Measurements from ENCODE around the gene KCNJ10.

KCNJ10 gene

GRCh38 chr1:160018347-160018746, 51.6 kb downstream of the KCNJ10 start:
- Histone ChIP-seq H3K4me3 (ENCODE audit: insufficient read depth, low read length, poor library complexity, severe bottlenecking) (no peak overlapping the region), H3K9ac (ENCODE audit: low read length) (no peak overlapping the region), H3K4me2 (ENCODE audit: low read depth, low read length, poor library complexity, severe bottlenecking) (no peak overlapping the region), H2AFZ (ENCODE audit: low read depth, low read length, severe bottlenecking) (no peak overlapping the region), H3K36me3 (ENCODE audit: low read length) (no peaks in the 10 kb centered on the region), H3K9me3 (ENCODE audit: insufficient read depth, low read length) (no peaks in the 10 kb centered on the region), H3K9me2 (replicated peaks; ENCODE audit: insufficient read depth, low read length) (no peaks in the 10 kb centered on the region), H4K20me1 (ENCODE audit: low read depth, low read length) (no peaks in the 10 kb centered on the region), H3K79me2 (ENCODE audit: insufficient read depth, low read length) (no peaks in the 10 kb centered on the region), H3F3A (ENCODE audit: insufficient read depth) (no peaks in the 10 kb centered on the region), H3K27me3 (ENCODE audit: low read length) (no peaks in the 10 kb centered on the region), H3K27ac (ENCODE audit: low read depth, low read length) (no peak overlapping the region)
- TF ChIP-seq CTCF (IDR thresholded peaks at IDR 0.05; ENCODE audit: insufficient read depth, low read length, poor library complexity, severe bottlenecking) (no peak), EZH2phosphoT487 (conservative IDR thresholded peaks at IDR 0.05; ENCODE audit: low read length) (no peak)

- H3K9me3 ChIP-seq (ENCODE audit: insufficient read depth, low read length) = no peaks in the 10 kb centered on the region
- H3K9me2 ChIP-seq (replicated peaks; ENCODE audit: insufficient read depth, low read length) = no peaks in the 10 kb centered on the region
- no peaks in the 10 kb centered on the region for H3F3A ChIP-seq (ENCODE audit: insufficient read depth)
- H3K36me3 ChIP-seq (ENCODE audit: low read length) = no peaks in the 10 kb centered on the region
- no peak overlapping the region for H3K4me2 ChIP-seq (ENCODE audit: low read depth, low read length, poor library complexity, severe bottlenecking)
- H3K4me3 ChIP-seq (ENCODE audit: insufficient read depth, low read length, poor library complexity, severe bottlenecking) = no peak overlapping the region
- TF ChIP-seq EZH2phosphoT487 (conservative IDR thresholded peaks at IDR 0.05; ENCODE audit: low read length) (no peak), CTCF (IDR thresholded peaks at IDR 0.05; ENCODE audit: insufficient read depth, low read length, poor library complexity, severe bottlenecking) (no peak)
- H2AFZ ChIP-seq (ENCODE audit: low read depth, low read length, severe bottlenecking) = no peak overlapping the region
- H3K27me3 ChIP-seq (ENCODE audit: low read length) = no peaks in the 10 kb centered on the region
- H4K20me1 ChIP-seq (ENCODE audit: low read depth, low read length) = no peaks in the 10 kb centered on the region
- no peaks in the 10 kb centered on the region for H3K79me2 ChIP-seq (ENCODE audit: insufficient read depth, low read length)
- no peak overlapping the region for H3K9ac ChIP-seq (ENCODE audit: low read length)
- no peak overlapping the region for H3K27ac ChIP-seq (ENCODE audit: low read depth, low read length)
These were observed 52.4 kb downstream of the KCNJ10 start for GRCh38 chr1:160017592-160017991.

DNA sequence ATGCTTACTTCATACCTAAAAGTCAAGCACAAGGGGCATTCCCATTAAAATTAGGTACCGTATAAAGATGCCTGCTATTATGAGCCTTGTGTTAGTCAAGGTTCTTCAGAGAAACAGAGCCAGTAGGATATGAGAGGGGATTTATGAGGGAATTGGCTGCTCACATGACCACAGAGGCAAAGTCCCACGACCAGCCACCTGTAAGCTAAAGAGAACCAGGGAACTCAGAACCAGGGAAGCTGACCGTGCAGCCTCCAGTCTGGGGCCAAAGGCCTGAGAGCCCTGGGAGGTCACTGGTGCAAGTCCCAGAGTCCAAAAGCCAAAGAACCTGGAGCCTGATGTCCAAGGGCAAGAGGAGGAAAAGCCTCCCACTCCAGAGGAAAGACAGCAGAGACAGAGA, 58.2 kb downstream of the KCNJ10 start:
- Histone ChIP-seq H3K27ac (ENCODE audit: low read depth, low read length) (no peak overlapping the region), H3K27me3 (ENCODE audit: low read length) (no peaks in the 10 kb centered on the region), H3F3A (ENCODE audit: insufficient read depth) (no peaks in the 10 kb centered on the region), H2AFZ (ENCODE audit: low read depth, low read length, severe bottlenecking) (no peak overlapping the region), H3K9ac (ENCODE audit: low read length) (no peak overlapping the region), H4K20me1 (ENCODE audit: low read depth, low read length) (no peaks in the 10 kb centered on the region), H3K9me2 (replicated peaks; ENCODE audit: insufficient read depth, low read length) (no peaks in the 10 kb centered on the region), H3K4me2 (ENCODE audit: low read depth, low read length, poor library complexity, severe bottlenecking) (no peak overlapping the region), H3K4me3 (ENCODE audit: insufficient read depth, low read length, poor library complexity, severe bottlenecking) (no peak overlapping the region), H3K9me3 (ENCODE audit: insufficient read depth, low read length) (no peaks in the 10 kb centered on the region), H3K79me2 (ENCODE audit: insufficient read depth, low read length) (no peaks in the 10 kb centered on the region), H3K36me3 (ENCODE audit: low read length) (no peaks in the 10 kb centered on the region)
- TF ChIP-seq CTCF (IDR thresholded peaks at IDR 0.05; ENCODE audit: insufficient read depth, low read length, poor library complexity, severe bottlenecking) = no peak
- no peak for TF ChIP-seq EZH2phosphoT487 (conservative IDR thresholded peaks at IDR 0.05; ENCODE audit: low read length)
